Omental fat pad (tissue), 4 donors: ENCODE data around the gene RNFT2. TPM values are rescaled to one million over a fixed set of nuclear protein-coding genes. Genes with fewer than 3 reads are reported as not detected.

Experiments
- ATAC-seq: fragments of 150-250 bp; one replicate; pipeline ENCODE4 v1.9.1; 2016; ENCODE audit warnings: mild to moderate bottlenecking, moderate library complexity; ENCODE audit not compliant: low FRiP score
- DNase-seq: peaks from one replicate; pipeline ENCODE4 v3.0.0-alpha.2; 2019; ENCODE audit warnings: low spot score
- CTCF ChIP-seq, 3 donors: fragments of 450-650 bp; IDR thresholded peaks; one replicate each; pipeline ENCODE4 v1.5.1; 2016 to 2017; ENCODE audit warnings: antibody characterized with exemption in 3 of 3, mild to moderate bottlenecking in 3 of 3, moderate library complexity in 2 of 3
- total RNA-seq, 4 donors: library from RNA; depleted of rRNA; stranded (reverse); fragments of >200 nt; gene quantifications; one replicate each; pipeline ENCODE4 v1.1.0, GENCODE V29; 2016

Gene RNFT2
- total RNA-seq, 4 donors from 2014 or later = 0.37 to 2.5 (median 0.98) TPM

DNA sequence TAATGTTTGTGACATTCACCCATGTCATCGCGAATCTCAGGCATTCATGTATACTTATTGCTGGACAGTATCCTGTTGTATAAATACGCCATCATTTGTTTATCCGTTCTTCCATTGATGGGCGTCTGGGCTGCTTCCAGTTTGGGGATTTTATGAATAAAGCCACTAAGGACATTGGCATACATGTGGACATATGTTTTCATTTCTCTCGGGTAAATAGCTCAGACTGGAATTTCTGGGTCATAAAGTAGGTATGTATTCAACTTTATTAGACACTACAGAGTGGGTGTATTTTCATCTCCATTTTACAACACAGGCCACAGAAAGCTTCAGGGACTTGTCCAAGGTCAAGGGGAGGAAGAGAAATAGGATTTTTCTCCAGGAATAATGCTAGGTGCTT lies 94.2 kb downstream of the RNFT2 start:
- DNase-seq = no peak
- no peak for ATAC-seq
- TF ChIP-seq CTCF (IDR thresholded peaks at IDR 0.05) = no peak

DNA sequence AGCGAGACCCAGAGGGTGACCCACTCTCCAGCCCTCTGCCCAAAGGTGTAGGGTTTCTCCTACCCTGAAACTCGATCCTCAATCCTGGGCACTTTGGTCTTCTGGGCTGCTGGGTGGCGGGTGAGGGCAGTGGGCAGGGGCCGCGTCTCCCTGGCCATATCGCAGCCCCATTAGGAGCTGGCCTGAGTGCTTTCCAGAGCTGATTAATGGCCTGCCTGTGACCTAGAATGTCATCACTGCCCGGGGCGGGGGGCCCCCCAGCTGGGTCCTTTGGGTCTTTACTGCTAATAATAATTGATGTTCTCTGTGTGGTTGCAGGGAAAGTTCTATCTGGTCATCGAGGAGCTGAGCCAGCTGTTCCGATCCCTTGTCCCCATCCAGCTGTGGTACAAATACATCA lies 95.4 kb downstream of the RNFT2 start:
- ATAC-seq (no peak), DNase-seq (no peak)
- no peak for TF ChIP-seq CTCF (IDR thresholded peaks at IDR 0.05)

DNA sequence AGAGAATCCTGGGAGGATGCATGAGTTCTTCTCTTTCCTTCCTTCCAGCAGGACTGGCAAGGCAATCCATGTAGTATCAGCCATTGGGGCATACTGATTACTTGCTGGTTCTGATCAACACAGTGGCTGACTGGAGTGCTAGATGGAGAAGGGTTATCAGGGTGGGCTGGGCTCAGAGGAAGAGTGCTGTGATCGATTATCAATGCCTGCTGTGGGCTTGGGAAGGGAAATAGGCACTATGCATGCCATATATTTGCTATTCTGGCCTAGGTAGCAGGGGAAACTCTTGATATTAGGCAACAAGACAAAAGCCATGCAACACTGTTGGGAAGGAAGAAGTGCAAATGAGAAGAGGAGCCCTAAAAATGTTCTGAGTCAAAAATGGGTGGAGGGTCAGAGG lies 97.4 kb downstream of the RNFT2 start:
- DNase-seq (no peak), ATAC-seq (no peak)
- TF ChIP-seq CTCF (IDR thresholded peaks at IDR 0.05) = no peak

GRCh38 chr12:116837097-116837496 lies 99.0 kb downstream of the RNFT2 start:
- ATAC-seq (no peak), DNase-seq (no peak)
- TF ChIP-seq CTCF (IDR thresholded peaks at IDR 0.05) = no peak

DNA sequence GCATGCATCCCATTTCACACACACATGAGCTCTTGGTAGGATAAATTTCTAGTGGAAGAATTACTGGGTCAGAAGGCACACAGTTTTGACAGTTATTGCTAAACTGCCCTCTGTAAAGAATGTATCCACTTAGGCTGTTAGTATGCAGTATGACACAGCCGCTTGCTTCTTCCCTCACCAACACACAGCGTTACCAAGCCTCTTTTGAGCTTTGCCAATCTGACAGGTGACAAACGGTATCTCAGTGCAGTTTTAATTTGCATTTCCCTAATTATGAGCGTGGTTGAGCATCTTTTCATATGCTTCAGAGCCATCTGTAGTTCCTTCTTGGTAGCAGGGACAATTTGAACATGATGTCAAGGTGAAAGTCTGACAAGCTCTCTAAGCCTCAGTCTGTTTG lies 100.2 kb downstream of the RNFT2 start:
- ATAC-seq (no peak), DNase-seq (no peak)
- TF ChIP-seq CTCF (IDR thresholded peaks at IDR 0.05) = no peak

- ATAC-seq = no peak
- TF ChIP-seq CTCF (IDR thresholded peaks at IDR 0.05) = no peak
- DNase-seq = no peak
Measured at GRCh38 chr12:116839287-116839830, 101.2 kb downstream of the RNFT2 start.

- no peak for TF ChIP-seq CTCF (IDR thresholded peaks at IDR 0.05)
- DNase-seq (no peak), ATAC-seq (no peak)
Measured at GRCh38 chr12:116843085-116843484, 105.0 kb downstream of the RNFT2 start.
